GM18519 (cell line): ENCODE measurements around the gene SYNGR2.
A peak's percentile ranks its signal among the peaks of the same experiment; 100 is the strongest.
"Not testable (repeated sequence)": the region's sequence is repeated elsewhere in the genome, so short reads cannot be mapped to it uniquely, and the experiment has no call there.

Experiments
- ATAC-seq: cut with Tn5 transposase; IDR thresholded peaks from one replicate; pipeline ENCODE4 v1.9.1; 2021; ENCODE audit warnings: mild to moderate bottlenecking, moderate library complexity; ENCODE audit not compliant: unreplicated experiment, low FRiP score

Gene SYNGR2

GRCh38 chr17:78129351-78130089 is 38.9 kb upstream of the SYNGR2 start:
- ATAC-seq = no peak

DNA sequence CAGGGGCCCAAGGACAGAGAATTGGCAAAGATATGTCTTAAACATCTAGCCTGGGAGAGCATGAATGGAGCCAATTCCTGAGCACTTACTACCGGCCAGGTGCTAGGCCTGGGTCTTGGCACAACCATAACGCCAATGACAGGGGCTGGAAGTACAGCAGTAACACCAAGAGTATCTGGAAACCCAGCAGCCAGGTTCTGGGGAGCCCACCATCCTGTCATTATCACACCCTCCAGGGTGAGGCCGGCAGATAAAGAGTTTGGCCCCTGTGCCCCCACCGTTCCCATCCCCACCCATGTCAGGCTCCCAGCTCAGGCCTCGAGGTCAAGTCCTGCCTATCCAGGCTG is 38.3 kb upstream of the SYNGR2 start:
- no peak for ATAC-seq

GRCh38 chr17:78130437-78131101 is 37.8 kb upstream of the SYNGR2 start, which contains the start of gene TMC8:
TSS of gene TMC8 (plus strand) at chr17:78130771. CDS start at chr17:78131589, 818 bp downstream.
- no peak for ATAC-seq

GRCh38 chr17:78131172-78132083 is 37.0 kb upstream of the SYNGR2 start:
- ATAC-seq = no peak

GRCh38 chr17:78132084-78132676 is 36.2 kb upstream of the SYNGR2 start:
- no peak for ATAC-seq

- ATAC-seq = no peak
These were observed 35.6 kb upstream of the SYNGR2 start for GRCh38 chr17:78132767-78133178.

DNA sequence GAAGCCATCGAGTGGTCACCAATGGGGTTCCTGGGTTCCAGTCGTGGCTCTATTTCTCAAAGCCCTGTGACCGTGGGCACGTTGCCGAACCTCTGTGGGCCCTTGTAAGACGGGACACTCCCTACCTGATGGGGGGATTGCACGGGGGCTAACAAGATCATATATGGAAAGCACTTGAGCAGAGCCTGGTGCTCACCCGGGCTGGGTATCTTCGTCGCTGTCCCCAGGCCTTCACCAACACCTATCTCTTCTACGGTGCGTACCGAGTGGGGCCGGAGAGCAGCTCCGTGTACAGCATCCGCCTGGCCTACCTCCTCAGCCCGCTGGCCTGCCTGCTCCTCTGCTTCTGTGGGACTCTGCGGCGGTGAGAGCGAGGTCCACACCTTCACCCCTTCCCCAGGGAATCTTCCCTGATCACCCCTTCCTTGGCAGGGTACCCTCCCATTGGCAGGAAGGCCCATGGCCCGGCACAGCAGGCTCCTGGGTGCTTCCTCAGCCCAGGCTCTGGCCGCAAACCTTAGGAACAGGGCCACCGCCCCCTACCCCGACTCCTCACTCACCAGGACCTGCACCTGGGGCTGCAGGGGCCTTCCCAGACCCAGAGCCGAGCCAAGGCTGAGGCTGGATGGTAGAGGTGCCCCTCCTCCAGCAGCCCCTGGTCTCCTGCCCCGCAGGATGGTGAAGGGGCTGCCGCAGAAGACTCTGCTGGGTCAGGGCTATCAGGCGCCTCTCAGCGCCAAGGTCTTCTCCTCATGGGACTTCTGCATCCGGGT is 35.0 kb upstream of the SYNGR2 start:
- no peak for ATAC-seq

DNA sequence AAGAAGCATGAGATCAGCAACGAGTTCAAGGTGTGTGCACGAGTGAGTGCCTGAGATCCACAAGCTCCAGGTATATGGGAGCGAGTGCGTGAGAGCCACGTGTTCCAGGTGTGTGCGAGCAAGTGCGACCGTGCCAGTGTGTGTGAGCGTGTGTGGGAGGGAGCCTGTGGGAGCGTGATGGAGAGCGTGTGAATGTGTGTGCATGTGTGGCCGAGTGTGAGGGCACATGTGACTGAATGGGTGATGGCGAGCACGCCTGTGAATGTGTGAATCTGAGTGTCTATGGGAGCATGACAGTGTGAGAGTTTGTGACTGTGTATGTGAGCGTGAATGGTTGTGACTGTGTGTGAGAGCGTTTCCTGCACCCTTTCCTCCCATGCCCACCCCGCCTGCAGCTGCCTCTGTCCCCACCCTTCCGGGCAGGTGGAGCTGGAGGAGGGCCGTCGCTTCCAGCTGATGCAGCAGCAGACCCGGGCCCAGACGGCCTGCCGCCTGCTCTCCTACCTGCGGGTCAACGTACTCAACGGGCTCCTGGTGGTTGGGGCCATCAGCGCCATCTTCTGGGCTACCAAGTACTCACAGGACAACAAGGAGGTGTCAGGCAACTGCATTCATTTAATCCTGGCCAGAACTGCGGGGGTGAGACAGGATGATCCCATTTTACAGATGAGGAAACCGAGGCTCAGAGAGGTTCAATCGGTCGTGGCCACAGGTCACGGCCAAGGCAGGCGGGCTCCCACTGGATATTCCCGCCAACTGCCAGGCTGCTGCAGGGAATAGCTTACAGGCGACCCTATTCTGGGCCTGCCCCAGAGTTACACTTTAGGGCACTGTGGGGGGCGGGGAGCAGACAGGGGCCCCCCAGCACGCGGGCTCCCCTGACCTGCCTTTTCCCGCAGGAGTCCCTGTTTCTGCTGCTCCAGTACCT is 34.1 kb upstream of the SYNGR2 start:
- ATAC-seq = no peak

GRCh38 chr17:78134899-78135385 is 33.4 kb upstream of the SYNGR2 start:
- ATAC-seq = no peak

- no peak for ATAC-seq
These were observed 32.4 kb upstream of the SYNGR2 start for GRCh38 chr17:78135858-78136500.

DNA sequence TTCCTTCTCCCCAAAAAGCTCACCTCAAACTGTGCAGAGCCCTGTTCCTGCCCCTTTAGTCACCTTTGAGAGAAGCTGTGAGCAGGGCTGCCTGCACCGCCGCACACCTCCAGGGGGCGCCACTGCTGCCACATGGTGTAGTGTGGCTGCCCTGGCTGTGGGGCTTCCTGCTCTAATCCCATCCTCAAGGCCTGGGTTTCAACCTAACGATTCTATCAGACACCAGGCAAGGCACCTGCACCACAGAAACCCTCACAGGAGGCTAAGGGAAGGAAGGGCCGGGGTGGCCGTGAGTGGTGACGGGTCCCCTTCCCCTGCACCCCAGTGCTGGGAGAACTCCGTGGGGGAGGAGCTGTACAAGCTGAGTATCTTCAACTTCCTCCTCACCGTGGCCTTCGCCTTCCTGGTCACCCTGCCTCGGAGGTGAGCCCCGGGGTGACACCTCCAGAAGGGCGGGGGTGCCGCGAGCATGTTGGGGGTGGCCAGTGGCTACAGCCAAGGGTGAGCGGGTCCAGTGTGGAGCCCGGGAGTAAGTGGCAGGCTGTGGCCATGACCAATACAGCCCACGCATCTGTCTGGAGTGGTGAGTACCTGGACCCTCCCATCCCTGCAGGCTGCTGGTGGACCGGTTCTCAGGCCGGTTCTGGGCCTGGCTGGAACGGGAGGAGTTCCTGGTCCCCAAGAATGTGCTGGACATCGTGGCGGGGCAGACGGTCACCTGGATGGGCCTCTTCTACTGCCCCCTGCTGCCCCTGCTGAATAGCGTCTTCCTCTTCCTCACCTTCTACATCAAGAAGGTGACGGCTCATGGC is 30.8 kb upstream of the SYNGR2 start:
- no peak for ATAC-seq

DNA sequence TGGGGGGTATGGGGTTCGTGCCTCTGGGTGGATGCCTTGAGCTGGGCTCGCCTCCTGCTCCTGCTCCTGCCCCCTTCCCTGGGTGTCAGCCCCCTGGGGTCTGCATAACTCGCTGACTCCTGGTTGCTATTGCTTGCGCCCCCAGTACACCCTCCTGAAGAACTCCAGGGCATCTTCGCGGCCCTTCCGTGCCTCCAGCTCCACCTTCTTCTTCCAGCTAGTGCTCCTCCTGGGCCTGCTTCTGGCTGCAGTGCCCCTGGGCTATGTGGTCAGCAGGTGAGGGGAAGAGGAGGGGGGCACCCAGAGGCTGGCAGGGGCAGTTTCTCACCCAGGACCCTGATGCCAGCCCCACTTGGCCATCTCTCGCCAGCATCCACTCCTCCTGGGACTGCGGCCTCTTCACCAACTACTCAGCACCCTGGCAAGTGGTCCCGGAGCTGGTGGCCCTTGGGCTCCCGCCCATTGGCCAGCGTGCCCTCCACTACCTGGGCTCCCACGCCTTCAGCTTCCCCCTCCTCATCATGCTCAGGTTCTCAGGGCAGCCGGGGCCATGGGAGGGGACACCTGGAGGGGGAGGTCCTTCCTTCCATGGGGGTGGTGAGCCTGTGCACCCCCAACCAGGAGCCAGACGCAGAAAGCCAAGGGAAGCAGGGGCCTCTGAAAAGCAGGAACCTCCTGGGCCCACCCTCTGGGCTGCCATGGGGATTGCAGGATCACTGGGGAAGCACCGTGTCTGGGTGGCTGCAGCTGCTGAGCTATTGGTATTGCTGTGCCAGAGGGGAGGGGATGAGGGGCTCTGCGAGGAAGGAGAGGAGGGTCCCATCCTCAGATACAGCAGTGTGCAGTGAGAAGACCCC is 29.9 kb upstream of the SYNGR2 start:
- ATAC-seq = no peak

GRCh38 chr17:78139861-78140168 is 28.6 kb upstream of the SYNGR2 start:
- ATAC-seq = not testable (repeated sequence)

DNA sequence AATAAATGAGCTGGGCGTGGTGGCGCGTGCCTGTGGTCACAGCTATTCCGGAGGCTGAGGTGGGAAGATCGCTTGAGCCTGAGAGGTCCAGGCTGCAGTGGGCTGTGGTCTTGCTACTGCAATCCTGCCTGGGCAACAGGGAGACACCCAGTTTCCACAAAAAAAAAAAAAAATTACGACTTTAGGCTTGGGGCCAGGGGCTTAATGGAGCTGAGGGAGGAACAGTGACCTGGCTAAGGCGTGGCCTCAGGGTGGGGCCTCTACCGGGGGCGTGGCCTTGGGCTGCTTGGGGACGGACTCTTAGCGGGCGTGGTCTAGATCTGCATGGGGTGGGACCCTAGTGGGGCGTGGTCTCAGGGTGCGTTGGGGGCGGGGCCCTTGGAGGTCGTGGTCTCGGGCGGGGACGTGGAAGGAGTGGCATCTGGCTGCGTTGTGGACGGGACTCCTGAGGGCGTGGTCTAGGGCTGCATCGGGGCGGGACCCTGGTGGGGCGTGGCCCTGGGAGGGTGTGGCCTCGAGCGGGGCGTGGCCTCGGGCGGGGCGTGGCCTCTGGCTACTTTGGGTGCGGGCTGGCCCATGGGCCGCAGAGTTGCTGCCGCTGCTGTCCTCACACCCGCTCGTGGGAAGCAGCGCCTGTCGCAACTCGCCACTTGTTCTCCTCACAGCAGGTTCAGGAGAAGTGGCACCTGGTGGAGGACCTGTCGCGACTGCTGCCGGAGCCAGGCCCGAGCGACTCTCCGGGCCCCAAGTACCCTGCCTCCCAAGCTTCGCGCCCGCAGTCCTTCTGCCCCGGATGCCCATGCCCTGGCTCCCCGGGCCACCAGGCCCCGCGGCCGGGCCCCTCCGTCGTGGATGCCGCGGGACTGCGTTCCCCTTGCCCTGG is 28.0 kb upstream of the SYNGR2 start:
- peak; percentile 46 for ATAC-seq

GRCh38 chr17:78141437-78142118 is 26.8 kb upstream of the SYNGR2 start:
- no peak for ATAC-seq
